HepG2 (cell line): ENCODE data around the gene GRIK1. TPM values are rescaled to one million over a fixed set of nuclear protein-coding genes. Genes with fewer than 3 reads are reported as not detected.

ENCODE experiments used
- ATAC-seq: fragments of 200-7000 bp; cut with Tn5 transposase; 3 replicates; pipeline ENCODE4 v1.9.1; 2020; ENCODE audit warnings: mild to moderate bottlenecking, moderate library complexity
- BruUV-seq: library from RNA; stranded (reverse); fragments of 400-500 nt; replicated peaks from 2 replicates; lab custom pipeline; 2021; lab: Mats Ljungman, UMichigan
- CTCF ChIA-PET: fragments of 300-600 bp; formaldehyde crosslinking; extraction: SDS; loops from one replicate; lab custom pipeline; 2021; ENCODE audit warnings: low total read pairs, inconsistent platforms, low intra/inter-chr PET ratio; lab: Yijun Ruan, JAX
- POLR2A ChIA-PET: fragments of 350-600 bp; sonication (Branson Sonifier 250); formaldehyde crosslinking; loops from one replicate; lab custom pipeline; 2020; ENCODE audit warnings: antibody characterized with exemption, inconsistent platforms; lab: Yijun Ruan, JAX
- DNase-seq: peaks from one replicate; pipeline ENCODE4 v3.0.0-alpha.2; 2015; ENCODE audit warnings: low spot score
- FAIRE-seq: peaks from 3 replicates; lab custom pipeline; 2011; peaks lifted over from hg19 to GRCh38; lab: Jason Lieb, UNC
- H2AFZ ChIP-seq: one replicate; pipeline ENCODE4 v1.6.1; 2011; ENCODE audit warnings: low read length, inconsistent platforms
- H3K27ac ChIP-seq: fragments of 300-600 bp; 3 replicates; pipeline ENCODE4 v1.8.0; 2011; ENCODE audit warnings: mixed run types, mild to moderate bottlenecking, mixed read lengths, low read length, inconsistent platforms; ENCODE audit not compliant: insufficient read depth; ENCODE audit errors: extremely low read length
- H3K27me3 ChIP-seq, 2 experiments: fragments of 200-600 bp in 1 of 2; 2 replicates in 1 of 2; 3 replicates in 1 of 2; pipeline versions ENCODE4 v1.6.0 to v1.8.0; 2011; ENCODE audit warnings: low read length in 2 of 2, mild to moderate bottlenecking in 2 of 2, moderate library complexity in 2 of 2, inconsistent platforms in 1 of 2; ENCODE audit not compliant: insufficient read depth in 2 of 2, control insufficient read depth in 1 of 2
- H3K36me3 ChIP-seq, 2 experiments: fragments of 200-600 bp in 1 of 2; replicated peaks in 1 of 2; 2 replicates in 1 of 2; 3 replicates in 1 of 2; pipeline versions ENCODE4 v1.5.1 to v1.8.0; 2011; ENCODE audit warnings: low read length in 2 of 2, inconsistent platforms in 1 of 2; ENCODE audit not compliant: insufficient read depth in 2 of 2, control insufficient read depth in 1 of 2
- H3K4me1 ChIP-seq: 2 replicates; pipeline ENCODE4 v1.5.1; 2012; ENCODE audit warnings: low read length, inconsistent platforms; ENCODE audit not compliant: insufficient read depth
- H3K4me2 ChIP-seq: 2 replicates; pipeline ENCODE4 v1.6.0; 2011; ENCODE audit warnings: low read depth, low read length, inconsistent platforms
- H3K4me3 ChIP-seq, 3 experiments: fragments of 200-600 bp in 1 of 3; sonication (generic), shearing (Covaris generic) in 1 of 3; replicated peaks in 1 of 3; 2 replicates each; pipeline ENCODE4 v1.5.1; 2011 to 2016; ENCODE audit warnings: low read length in 3 of 3, inconsistent platforms in 2 of 3, low read depth in 2 of 3, mild to moderate bottlenecking in 2 of 3, control low read depth in 1 of 3, mixed read lengths in 1 of 3; ENCODE audit not compliant: insufficient read depth in 1 of 3
- H3K79me2 ChIP-seq: one replicate; pipeline ENCODE4 v1.6.1; 2011; ENCODE audit warnings: low read length, inconsistent platforms; ENCODE audit not compliant: insufficient read depth
- H3K9ac ChIP-seq: 2 replicates; pipeline ENCODE4 v1.6.0; 2011; ENCODE audit warnings: mild to moderate bottlenecking, low read depth, low read length, inconsistent platforms; ENCODE audit not compliant: insufficient read depth
- H3K9me3 ChIP-seq: 2 replicates; pipeline ENCODE4 v1.5.1; 2012; ENCODE audit warnings: mild to moderate bottlenecking, low read length
- H4K20me1 ChIP-seq: 2 replicates; pipeline ENCODE4 v1.6.0; 2011; ENCODE audit warnings: inconsistent platforms, mild to moderate bottlenecking, low read length, moderate library complexity; ENCODE audit not compliant: insufficient read depth
- MXD4 ChIP-seq: IDR thresholded peaks from 2 replicates; pipeline ENCODE4 v1.6.1; 2016; ENCODE audit warnings: mild to moderate bottlenecking, missing biosample characterization, missing genetic modification reagents
- TBX3 ChIP-seq: fragments of 450-650 bp; IDR thresholded peaks from 2 replicates; pipeline ENCODE4 v1.6.1; 2017; ENCODE audit warnings: antibody characterized with exemption, mild to moderate bottlenecking, inconsistent platforms, borderline replicate concordance
- ZNF12 ChIP-seq: sonication (generic); formaldehyde crosslinking; IDR thresholded peaks from 2 replicates; pipeline ENCODE4 v1.5.0; 2020; ENCODE audit warnings: missing genetic modification reagents
- ZNF354B ChIP-seq: sonication (generic); formaldehyde crosslinking; IDR thresholded peaks from 2 replicates; pipeline ENCODE4 v1.8.0; 2022; ENCODE audit warnings: mild to moderate bottlenecking, missing genetic modification reagents
- WGBS: methylation state at CpG from one replicate; pipeline ENCODE4 v1.1.6; 2017; ENCODE audit warnings: low lambda C conversion rate; 5-methylcytosine and 5-hydroxymethylcytosine counted together
- in situ Hi-C: cut with HindIII; loops from 2 replicates; pipeline ENCODE4 v1.10.0; 2017; ENCODE audit warnings: low pct_unique_long_range_greater_than_20kb; ENCODE audit not compliant: extremely low pct_ligation_motif_present
- intact Hi-C: fragments of 100-400 bp; cut with micrococcal nuclease; formaldehyde crosslinking; loops from one replicate; pipeline ENCODE4 v1.10.0; 2022; ENCODE audit not compliant: unreplicated experiment
- polyA plus RNA-seq, 8 experiments: library from polyadenylated mRNA; depleted of rRNA in 3 of 8; stranded (reverse) in 7 of 8; unstranded in 1 of 8; fragments of >200 nt; fragmentation: Illumina TruSeq in 4 of 8; extraction: Trizol in 4 of 8; gene quantifications; 2 replicates each; pipeline versions ENCODE4 v1.2.1 to v1.2.3, GENCODE V29; 2011 to 2016; ENCODE audit warnings: low read depth in 4 of 8, missing spikeins in 1 of 8, mixed read lengths in 1 of 8; ENCODE audit not compliant: insufficient read depth in 1 of 8
- total RNA-seq, 5 experiments: library from RNA; depleted of rRNA; stranded (reverse); fragments of >200 nt; fragmentation: Illumina TruSeq; extraction: Trizol; gene quantifications; 2 replicates each; pipeline ENCODE4 v1.2.3, GENCODE V29; 2016; ENCODE audit warnings: low read depth in 1 of 5

Gene GRIK1
- total and polyA plus RNA-seq, 2 of the 13 experiments (the other 11 are each of a cell fraction or from before 2014, with no cell fraction given), result not detected

DNA sequence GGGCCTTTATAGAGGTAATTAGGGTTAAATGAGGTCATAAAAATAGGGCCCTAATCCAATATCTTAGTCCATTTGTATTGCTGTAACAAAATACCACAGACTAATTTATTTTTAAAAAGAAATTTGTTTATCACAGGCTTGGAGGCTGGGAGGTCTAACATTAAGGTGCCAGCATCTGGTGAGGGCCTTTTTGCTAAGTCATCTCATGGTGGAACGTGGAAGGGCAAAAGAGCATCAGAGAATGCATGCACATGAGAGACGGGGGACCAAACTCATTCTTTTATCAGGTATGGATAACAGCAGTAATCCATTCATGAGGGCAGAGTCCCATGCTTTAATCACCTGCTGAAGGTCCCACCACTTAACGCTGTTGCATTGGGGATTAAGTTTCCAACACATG is 313.8 kb downstream of the GRIK1 start:
- TF ChIP-seq MXD4 (CRISPR knock-in tag) (no peak), ZNF12 (CRISPR knock-in tag) (no peak), ZNF354B (no peak)
- no peak overlapping the region for H3K4me3 ChIP-seq
- no peak overlapping the region for H3K9ac ChIP-seq
- H3K9me3 ChIP-seq, result no peaks in the 10 kb centered on the region
- H3K27ac ChIP-seq, result no peak overlapping the region
- 52% methylated on average over 3 of the region's 3 CpGs for WGBS
- H3K27me3 ChIP-seq, result no peaks in the 10 kb centered on the region
- no peaks in the 10 kb centered on the region for H3K36me3 ChIP-seq
- H3K4me1 ChIP-seq, result no peaks in the 10 kb centered on the region
- no TSS peak for BruUV-seq
- DNase-seq (no peak), ATAC-seq (no peak), FAIRE-seq (no peak)
- intact Hi-C loops, result no loop called here
- no peaks in the 10 kb centered on the region for H4K20me1 ChIP-seq
- CTCF ChIA-PET, result no interaction called here
- in situ Hi-C loops, result no loop called here
- no peak overlapping the region for H3K4me2 ChIP-seq
- no peak overlapping the region for H2AFZ ChIP-seq
- no peaks in the 10 kb centered on the region for H3K79me2 ChIP-seq
- POLR2A ChIA-PET, result no interaction called here

DNA sequence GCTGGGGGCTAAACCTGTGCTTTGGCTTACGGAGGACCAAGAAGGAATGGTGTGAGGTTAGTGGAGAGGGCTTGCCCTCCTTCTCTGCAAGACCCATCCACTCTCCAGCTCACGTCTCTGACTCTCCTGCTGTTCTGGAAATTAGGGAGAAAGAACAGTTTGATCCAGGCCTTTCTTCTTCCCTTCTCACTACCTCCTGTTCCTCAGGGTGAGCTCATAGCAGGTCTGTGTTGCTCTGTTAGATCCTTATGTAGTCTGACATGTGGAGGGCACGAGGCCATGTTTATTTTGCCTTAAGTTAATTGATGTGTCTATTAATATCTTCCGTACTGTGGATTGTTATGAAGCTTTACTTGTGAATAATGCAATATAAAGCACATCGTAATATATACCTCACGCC is 315.0 kb downstream of the GRIK1 start:
- no peak for ATAC-seq
- no TSS peak for BruUV-seq
- Histone ChIP-seq H3K36me3 (no peaks in the 10 kb centered on the region), H3K4me3 (no peak overlapping the region), H3K27me3 (no peaks in the 10 kb centered on the region), H4K20me1 (no peaks in the 10 kb centered on the region), H3K9ac (no peak overlapping the region), H3K4me1 (no peaks in the 10 kb centered on the region), H3K9me3 (no peaks in the 10 kb centered on the region), H3K27ac (no peak overlapping the region), H2AFZ (no peak overlapping the region), H3K4me2 (no peak overlapping the region), H3K79me2 (no peaks in the 10 kb centered on the region)
- POLR2A ChIA-PET, result no interaction called here
- no peak for TF ChIP-seq TBX3
- intact Hi-C loops, result no loop called here
- no peak for FAIRE-seq
- in situ Hi-C loops, result no loop called here
- CTCF ChIA-PET, result no interaction called here
- no peak for DNase-seq
- WGBS, result 36% methylated on average over 6 of the region's 6 CpGs
